ENCODE data around the gene MICU1. TPM values are rescaled to one million over a fixed set of nuclear protein-coding genes. Genes with fewer than 3 reads are reported as not detected.

The MICU1 gene
- total and polyA plus RNA-seq, 2 experiments from 2014 or later, result 27.5 to 52.3 TPM

DNA sequence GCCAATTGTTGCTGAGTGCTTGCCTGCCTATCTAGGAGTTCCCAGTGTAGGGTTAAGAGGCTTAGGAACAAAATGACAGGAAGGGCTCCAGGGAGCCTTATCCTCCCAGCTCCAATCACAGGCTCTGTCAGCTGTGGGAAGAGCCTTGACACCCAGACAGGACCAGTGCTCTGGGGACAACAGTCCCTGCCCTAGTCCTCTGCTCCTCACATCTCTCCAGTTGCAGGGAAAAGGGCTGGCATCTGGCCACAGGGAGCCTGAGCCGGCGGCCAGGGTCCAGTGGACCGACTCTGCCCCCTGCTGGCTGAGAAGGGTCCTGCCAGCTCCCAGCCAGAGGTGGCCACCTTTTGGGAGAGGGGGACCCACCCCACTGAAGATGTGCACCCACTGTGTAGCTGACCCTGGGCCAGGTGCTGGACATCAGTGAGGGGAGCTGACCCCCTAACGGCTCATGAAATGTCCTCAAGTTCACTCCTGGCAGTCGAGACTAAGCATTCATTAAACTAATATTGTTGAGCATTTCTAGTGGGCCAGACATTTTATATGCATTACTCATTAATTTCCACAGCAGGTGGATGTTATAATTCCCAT lies 288.7 kb downstream of the MICU1 start:
- H4K20me1 ChIP-seq (replicated peaks; ENCODE audit: insufficient read depth), result 0 out of 2 replicates have a peak, but pooled peaks cover 3% of the 10 kb centered on the region
- peaks cover 8% of the 10 kb centered on the region; the same call in 1 of the 2 replicates for H3F3A ChIP-seq (replicated peaks; ENCODE audit: low read depth)
- H3K4me2 ChIP-seq, result no peak overlapping the region
- Mint-ChIP-seq H3K27me3 (ENCODE audit: insufficient read depth, low read depth, poor library complexity) (peaks cover 8% of the 10 kb centered on the region), H3K36me3 (ENCODE audit: low read depth) (peaks cover 46% of the 10 kb centered on the region; the same call in 2 of the 3 replicates), H3K4me1 (peaks cover 25% of the 10 kb centered on the region), H3K27ac (no peak overlapping the region), H3K4me3 (no peak overlapping the region), H3K9me3 (no peaks in the 10 kb centered on the region)
- H3K79me2 ChIP-seq (replicated peaks; ENCODE audit: insufficient read depth), result no peaks in the 10 kb centered on the region
- H3K27ac ChIP-seq (ENCODE audit: low read depth), result no peak overlapping the region
- TF ChIP-seq STAT1 (IDR thresholded peaks at IDR 0.05; ENCODE audit: unreplicated experiment), result no peak
- TF ChIP-seq, protein P1, sequence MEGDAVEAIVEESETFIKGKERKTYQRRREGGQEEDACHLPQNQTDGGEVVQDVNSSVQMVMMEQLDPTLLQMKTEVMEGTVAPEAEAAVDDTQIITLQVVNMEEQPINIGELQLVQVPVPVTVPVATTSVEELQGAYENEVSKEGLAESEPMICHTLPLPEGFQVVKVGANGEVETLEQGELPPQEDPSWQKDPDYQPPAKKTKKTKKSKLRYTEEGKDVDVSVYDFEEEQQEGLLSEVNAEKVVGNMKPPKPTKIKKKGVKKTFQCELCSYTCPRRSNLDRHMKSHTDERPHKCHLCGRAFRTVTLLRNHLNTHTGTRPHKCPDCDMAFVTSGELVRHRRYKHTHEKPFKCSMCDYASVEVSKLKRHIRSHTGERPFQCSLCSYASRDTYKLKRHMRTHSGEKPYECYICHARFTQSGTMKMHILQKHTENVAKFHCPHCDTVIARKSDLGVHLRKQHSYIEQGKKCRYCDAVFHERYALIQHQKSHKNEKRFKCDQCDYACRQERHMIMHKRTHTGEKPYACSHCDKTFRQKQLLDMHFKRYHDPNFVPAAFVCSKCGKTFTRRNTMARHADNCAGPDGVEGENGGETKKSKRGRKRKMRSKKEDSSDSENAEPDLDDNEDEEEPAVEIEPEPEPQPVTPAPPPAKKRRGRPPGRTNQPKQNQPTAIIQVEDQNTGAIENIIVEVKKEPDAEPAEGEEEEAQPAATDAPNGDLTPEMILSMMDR (conservative IDR thresholded peaks at IDR 0.05; ENCODE audit: low read depth in 2 of 2), result peak; percentile 91 to 94
- no peak for TF ChIP-seq JUNB (IDR thresholded peaks at IDR 0.05; ENCODE audit: unreplicated experiment)
- no peak for TF ChIP-seq EZH2phosphoT487 (IDR thresholded peaks at IDR 0.05; ENCODE audit: unreplicated experiment)
- TF ChIP-seq EZH2 (IDR thresholded peaks at IDR 0.05; ENCODE audit: low read depth, unreplicated experiment), result no peak
- H3K9me2 ChIP-seq (ENCODE audit: insufficient read depth), result no peaks in the 10 kb centered on the region
- no peaks in the 10 kb centered on the region for H3K27me3 ChIP-seq (ENCODE audit: insufficient read depth)
- H3K36me3 ChIP-seq (ENCODE audit: insufficient read depth), result peaks cover 4% of the 10 kb centered on the region; the same call in 1 of the 2 replicates
- peaks cover 11% of the 10 kb centered on the region; the same call in 1 of the 2 replicates for H3K4me1 ChIP-seq (ENCODE audit: insufficient read depth)
- peak; percentile 49 for ATAC-seq
- peak; percentile 76 for DNase-seq (ENCODE audit: low spot score)
- no peak overlapping the region for H3K4me3 ChIP-seq
- no peak overlapping the region for H2AFZ ChIP-seq

DNA sequence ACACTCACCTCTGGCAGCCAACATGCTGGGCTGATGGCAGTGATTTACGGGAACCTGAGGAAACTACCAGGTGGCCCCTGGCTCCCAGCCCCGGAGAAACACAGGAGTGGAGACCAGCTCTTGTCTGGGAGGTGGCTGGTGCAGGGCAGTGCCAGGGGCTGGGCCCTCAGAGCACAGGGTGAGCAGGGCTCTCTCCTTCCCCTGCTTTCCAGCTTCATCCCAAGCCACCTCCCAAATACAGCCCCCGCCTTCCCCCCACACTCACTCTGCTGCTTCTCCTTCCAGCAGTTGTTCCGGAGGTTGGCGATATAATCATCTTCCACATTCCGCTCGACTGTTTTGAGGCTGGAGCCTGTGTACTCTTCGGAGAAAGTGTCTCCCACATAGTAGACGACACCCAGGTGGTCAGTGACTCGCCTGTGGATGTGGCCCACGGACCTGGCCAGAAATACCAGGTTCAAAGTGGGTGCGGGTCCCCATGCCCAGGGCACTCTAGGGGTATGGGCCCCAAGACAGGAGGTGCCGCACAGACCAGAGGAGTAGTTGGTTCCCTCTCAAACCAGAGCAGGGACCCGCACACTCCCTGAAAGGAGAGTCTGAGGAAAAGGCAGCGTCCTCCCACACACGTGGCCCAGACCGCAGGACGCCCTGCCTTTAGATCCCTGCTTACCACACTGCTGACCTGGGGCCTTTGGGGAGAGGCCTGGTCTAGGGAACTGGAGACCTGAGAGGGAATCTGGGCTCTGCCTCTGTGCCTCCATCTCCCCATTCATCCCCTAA lies 289.4 kb downstream of the MICU1 start:
- Mint-ChIP-seq H3K27ac (no peak overlapping the region), H3K27me3 (ENCODE audit: insufficient read depth, low read depth, poor library complexity) (peaks cover 15% of the 10 kb centered on the region), H3K9me3 (no peaks in the 10 kb centered on the region), H3K4me3 (no peak overlapping the region), H3K4me1 (peaks cover 30% of the 10 kb centered on the region), H3K36me3 (ENCODE audit: low read depth) (peaks cover 46% of the 10 kb centered on the region; the same call in 2 of the 3 replicates)
- peaks cover 14% of the 10 kb centered on the region; the same call in 1 of the 2 replicates for H3K4me1 ChIP-seq (ENCODE audit: insufficient read depth)
- no peak for DNase-seq (ENCODE audit: low spot score)
- H2AFZ ChIP-seq, result no peak overlapping the region
- H3F3A ChIP-seq (replicated peaks; ENCODE audit: low read depth), result peaks cover 11% of the 10 kb centered on the region; the same call in 1 of the 2 replicates
- 0 out of 2 replicates have a peak, but pooled peaks cover 3% of the 10 kb centered on the region for H4K20me1 ChIP-seq (replicated peaks; ENCODE audit: insufficient read depth)
- H3K36me3 ChIP-seq (ENCODE audit: insufficient read depth), result peaks cover 4% of the 10 kb centered on the region; the same call in 1 of the 2 replicates
- no peaks in the 10 kb centered on the region for H3K79me2 ChIP-seq (replicated peaks; ENCODE audit: insufficient read depth)
- no peak overlapping the region for H3K27ac ChIP-seq (ENCODE audit: low read depth)
- no peak overlapping the region for H3K4me3 ChIP-seq
- no peak for ATAC-seq
- no peaks in the 10 kb centered on the region for H3K27me3 ChIP-seq (ENCODE audit: insufficient read depth)
- no peaks in the 10 kb centered on the region for H3K9me2 ChIP-seq (ENCODE audit: insufficient read depth)
- no peak overlapping the region for H3K4me2 ChIP-seq
- TF ChIP-seq NANOG (IDR thresholded peaks at IDR 0.05; ENCODE audit: borderline replicate concordance) (no peak), JUNB (IDR thresholded peaks at IDR 0.05; ENCODE audit: unreplicated experiment) (no peak), POLR2AphosphoS5 (IDR thresholded peaks at IDR 0.05; ENCODE audit: low read depth) (no peak), EZH2 (IDR thresholded peaks at IDR 0.05; ENCODE audit: low read depth, unreplicated experiment) (no peak), CREB1 (CRISPR knock-in tag; IDR thresholded peaks at IDR 0.05; ENCODE audit: low read depth) (no peak), ZNF331 (CRISPR knock-in tag; IDR thresholded peaks at IDR 0.05; ENCODE audit: low read depth) (no peak)
- TF ChIP-seq, protein P2, sequence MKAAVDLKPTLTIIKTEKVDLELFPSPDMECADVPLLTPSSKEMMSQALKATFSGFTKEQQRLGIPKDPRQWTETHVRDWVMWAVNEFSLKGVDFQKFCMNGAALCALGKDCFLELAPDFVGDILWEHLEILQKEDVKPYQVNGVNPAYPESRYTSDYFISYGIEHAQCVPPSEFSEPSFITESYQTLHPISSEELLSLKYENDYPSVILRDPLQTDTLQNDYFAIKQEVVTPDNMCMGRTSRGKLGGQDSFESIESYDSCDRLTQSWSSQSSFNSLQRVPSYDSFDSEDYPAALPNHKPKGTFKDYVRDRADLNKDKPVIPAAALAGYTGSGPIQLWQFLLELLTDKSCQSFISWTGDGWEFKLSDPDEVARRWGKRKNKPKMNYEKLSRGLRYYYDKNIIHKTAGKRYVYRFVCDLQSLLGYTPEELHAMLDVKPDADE (IDR thresholded peaks at IDR 0.05), result no peak
- TF ChIP-seq, protein P3, sequence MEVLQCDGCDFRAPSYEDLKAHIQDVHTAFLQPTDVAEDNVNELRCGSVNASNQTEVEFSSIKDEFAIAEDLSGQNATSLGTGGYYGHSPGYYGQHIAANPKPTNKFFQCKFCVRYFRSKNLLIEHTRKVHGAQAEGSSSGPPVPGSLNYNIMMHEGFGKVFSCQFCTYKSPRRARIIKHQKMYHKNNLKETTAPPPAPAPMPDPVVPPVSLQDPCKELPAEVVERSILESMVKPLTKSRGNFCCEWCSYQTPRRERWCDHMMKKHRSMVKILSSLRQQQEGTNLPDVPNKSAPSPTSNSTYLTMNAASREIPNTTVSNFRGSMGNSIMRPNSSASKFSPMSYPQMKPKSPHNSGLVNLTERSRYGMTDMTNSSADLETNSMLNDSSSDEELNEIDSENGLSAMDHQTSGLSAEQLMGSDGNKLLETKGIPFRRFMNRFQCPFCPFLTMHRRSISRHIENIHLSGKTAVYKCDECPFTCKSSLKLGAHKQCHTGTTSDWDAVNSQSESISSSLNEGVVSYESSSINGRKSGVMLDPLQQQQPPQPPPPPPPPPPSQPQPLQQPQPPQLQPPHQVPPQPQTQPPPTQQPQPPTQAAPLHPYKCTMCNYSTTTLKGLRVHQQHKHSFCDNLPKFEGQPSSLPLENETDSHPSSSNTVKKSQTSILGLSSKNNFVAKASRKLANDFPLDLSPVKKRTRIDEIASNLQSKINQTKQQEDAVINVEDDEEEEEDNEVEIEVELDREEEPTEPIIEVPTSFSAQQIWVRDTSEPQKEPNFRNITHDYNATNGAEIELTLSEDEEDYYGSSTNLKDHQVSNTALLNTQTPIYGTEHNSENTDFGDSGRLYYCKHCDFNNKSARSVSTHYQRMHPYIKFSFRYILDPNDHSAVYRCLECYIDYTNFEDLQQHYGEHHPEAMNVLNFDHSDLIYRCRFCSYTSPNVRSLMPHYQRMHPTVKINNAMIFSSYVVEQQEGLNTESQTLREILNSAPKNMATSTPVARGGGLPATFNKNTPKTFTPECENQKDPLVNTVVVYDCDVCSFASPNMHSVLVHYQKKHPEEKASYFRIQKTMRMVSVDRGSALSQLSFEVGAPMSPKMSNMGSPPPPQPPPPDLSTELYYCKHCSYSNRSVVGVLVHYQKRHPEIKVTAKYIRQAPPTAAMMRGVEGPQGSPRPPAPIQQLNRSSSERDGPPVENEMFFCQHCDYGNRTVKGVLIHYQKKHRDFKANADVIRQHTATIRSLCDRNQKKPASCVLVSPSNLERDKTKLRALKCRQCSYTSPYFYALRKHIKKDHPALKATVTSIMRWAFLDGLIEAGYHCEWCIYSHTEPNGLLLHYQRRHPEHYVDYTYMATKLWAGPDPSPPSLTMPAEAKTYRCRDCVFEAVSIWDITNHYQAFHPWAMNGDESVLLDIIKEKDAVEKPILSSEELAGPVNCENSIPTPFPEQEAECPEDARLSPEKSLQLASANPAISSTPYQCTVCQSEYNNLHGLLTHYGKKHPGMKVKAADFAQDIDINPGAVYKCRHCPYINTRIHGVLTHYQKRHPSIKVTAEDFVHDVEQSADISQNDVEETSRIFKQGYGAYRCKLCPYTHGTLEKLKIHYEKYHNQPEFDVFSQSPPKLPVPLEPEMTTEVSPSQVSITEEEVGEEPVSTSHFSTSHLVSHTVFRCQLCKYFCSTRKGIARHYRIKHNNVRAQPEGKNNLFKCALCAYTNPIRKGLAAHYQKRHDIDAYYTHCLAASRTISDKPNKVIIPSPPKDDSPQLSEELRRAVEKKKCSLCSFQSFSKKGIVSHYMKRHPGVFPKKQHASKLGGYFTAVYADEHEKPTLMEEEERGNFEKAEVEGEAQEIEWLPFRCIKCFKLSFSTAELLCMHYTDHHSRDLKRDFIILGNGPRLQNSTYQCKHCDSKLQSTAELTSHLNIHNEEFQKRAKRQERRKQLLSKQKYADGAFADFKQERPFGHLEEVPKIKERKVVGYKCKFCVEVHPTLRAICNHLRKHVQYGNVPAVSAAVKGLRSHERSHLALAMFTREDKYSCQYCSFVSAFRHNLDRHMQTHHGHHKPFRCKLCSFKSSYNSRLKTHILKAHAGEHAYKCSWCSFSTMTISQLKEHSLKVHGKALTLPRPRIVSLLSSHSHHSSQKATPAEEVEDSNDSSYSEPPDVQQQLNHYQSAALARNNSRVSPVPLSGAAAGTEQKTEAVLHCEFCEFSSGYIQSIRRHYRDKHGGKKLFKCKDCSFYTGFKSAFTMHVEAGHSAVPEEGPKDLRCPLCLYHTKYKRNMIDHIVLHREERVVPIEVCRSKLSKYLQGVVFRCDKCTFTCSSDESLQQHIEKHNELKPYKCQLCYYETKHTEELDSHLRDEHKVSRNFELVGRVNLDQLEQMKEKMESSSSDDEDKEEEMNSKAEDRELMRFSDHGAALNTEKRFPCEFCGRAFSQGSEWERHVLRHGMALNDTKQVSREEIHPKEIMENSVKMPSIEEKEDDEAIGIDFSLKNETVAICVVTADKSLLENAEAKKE (CRISPR knock-in tag; IDR thresholded peaks at IDR 0.05), result no peak

Measured in GM23338 (cell line).